ENCODE measurements around the gene ARHGEF1. TPM values are rescaled to one million over a fixed set of nuclear protein-coding genes. Genes with fewer than 3 reads are reported as not detected.

The ARHGEF1 gene
- total RNA-seq, 2 donors from 2014 or later, result 43.8 to 104 TPM

GRCh38 chr19:41939861-41940730 lies 57.1 kb downstream of the ARHGEF1 start:
- Histone ChIP-seq H3K4me3 (peak overlapping the region; percentile 15 to 31), H3K27me3 (peaks cover 0 to 14% of the 10 kb centered on the region in 2 donors), H3K36me3 (replicated peaks in 1 of 2; ENCODE audit: insufficient read depth in 1 of 2, low read depth in 2 of 2) (no peaks in the 10 kb centered on the region), H3K4me1 (peaks cover 14% of the 10 kb centered on the region), H3K27ac (no peak overlapping the region), H3K9me3 (no peaks in the 10 kb centered on the region)
- ATAC-seq (no peak), DNase-seq (peak in 1 of 4 donors; percentile 26)
- TF ChIP-seq CTCF (IDR thresholded peaks at IDR 0.05) (no peak), POLR2A (IDR thresholded peaks at IDR 0.05) (no peak)
- intact Hi-C loops (cut with DNase I), result loop anchor here (5.0 kb wide), 1 partner anchor 63 kb away; the partner anchor contains the start of gene CD79A
- 9 to 13% methylated on average over 30 to 69 of the region's 83 CpGs for WGBS, 2 donors

- H3K36me3 ChIP-seq (replicated peaks in 1 of 2; ENCODE audit: insufficient read depth in 1 of 2, low read depth in 2 of 2), result no peaks in the 10 kb centered on the region
- TF ChIP-seq POLR2A (IDR thresholded peaks at IDR 0.05) (no peak), CTCF (IDR thresholded peaks at IDR 0.05) (no peak)
- no peak overlapping the region for H3K27ac ChIP-seq
- no peak for ATAC-seq
- peaks cover 0 to 14% of the 10 kb centered on the region in 2 donors for H3K27me3 ChIP-seq
- H3K9me3 ChIP-seq, result no peaks in the 10 kb centered on the region
- intact Hi-C loops (cut with DNase I), result no loop called here
- no peak for DNase-seq
- H3K4me3 ChIP-seq, result peak overlapping the region; percentile 15 to 31
- peaks cover 14% of the 10 kb centered on the region for H3K4me1 ChIP-seq
- 6 to 9% methylated on average over 43 to 45 of the region's 53 CpGs for WGBS, 2 donors
Measured at GRCh38 chr19:41940731-41941409, 57.9 kb downstream of the ARHGEF1 start.

GRCh38 chr19:41941410-41942202 lies 58.6 kb downstream of the ARHGEF1 start:
- ATAC-seq, result no peak
- H3K36me3 ChIP-seq (replicated peaks in 1 of 2; ENCODE audit: insufficient read depth in 1 of 2, low read depth in 2 of 2), result no peaks in the 10 kb centered on the region
- H3K4me1 ChIP-seq, result peaks cover 14% of the 10 kb centered on the region
- no peak overlapping the region for H3K27ac ChIP-seq
- no peak for TF ChIP-seq POLR2A (IDR thresholded peaks at IDR 0.05)
- no peak for TF ChIP-seq CTCF (IDR thresholded peaks at IDR 0.05)
- 95 to 96% methylated on average over 7 to 9 of the region's 9 CpGs for WGBS, 2 donors
- no peak overlapping the region for H3K4me3 ChIP-seq
- no peaks in the 10 kb centered on the region for H3K9me3 ChIP-seq
- DNase-seq, result no peak
- peaks cover 0 to 14% of the 10 kb centered on the region in 2 donors for H3K27me3 ChIP-seq
- intact Hi-C loops (cut with DNase I), result no loop called here

- Histone ChIP-seq H3K4me3 (no peak overlapping the region), H3K9me3 (no peaks in the 10 kb centered on the region), H3K27ac (no peak overlapping the region), H3K27me3 (peaks cover 0 to 10% of the 10 kb centered on the region in 2 donors), H3K36me3 (replicated peaks in 1 of 2; ENCODE audit: insufficient read depth in 1 of 2, low read depth in 2 of 2) (no peaks in the 10 kb centered on the region), H3K4me1 (peaks cover 14% of the 10 kb centered on the region)
- WGBS, 2 donors, result 0 to 55% methylated on average over 1 to 2 of the region's 2 CpGs
- no peak for TF ChIP-seq CTCF (IDR thresholded peaks at IDR 0.05)
- TF ChIP-seq POLR2A (IDR thresholded peaks at IDR 0.05), result no peak
- intact Hi-C loops (cut with DNase I), result no loop called here
- ATAC-seq (no peak), DNase-seq (no peak)
Measured at GRCh38 chr19:41944336-41944735, 61.4 kb downstream of the ARHGEF1 start.

All from body of pancreas (tissue), 4 donors.